ACC112 (cell line): Measurements from ENCODE around the gene AKR1C8.

Source experiments
- H2AFZ ChIP-seq: fragments of 200-600 bp; sonication (generic); one replicate; pipeline ENCODE4 v1.6.0; 2017; ENCODE audit warnings: antibody characterized with exemption, low read length; ENCODE audit not compliant: unreplicated experiment
- H3K27ac ChIP-seq: fragments of 200-600 bp; sonication (generic); 2 replicates; pipeline ENCODE4 v1.5.1; 2014; ENCODE audit warnings: low read depth, mild to moderate bottlenecking, antibody characterized with exemption, low read length, moderate library complexity
- H3K27me3 ChIP-seq: fragments of 200-600 bp; sonication (generic); 2 replicates; pipeline ENCODE4 v1.6.1; 2014; ENCODE audit warnings: mild to moderate bottlenecking, antibody characterized with exemption, low read length, moderate library complexity, mixed read lengths; ENCODE audit not compliant: insufficient read depth
- H3K36me3 ChIP-seq: fragments of 200-600 bp; sonication (generic); 2 replicates; pipeline ENCODE4 v1.6.1; 2016; ENCODE audit warnings: mild to moderate bottlenecking, antibody characterized with exemption, low read length, moderate library complexity, mixed read lengths; ENCODE audit not compliant: insufficient read depth
- H3K4me1 ChIP-seq: fragments of 200-600 bp; sonication (generic); one replicate; pipeline ENCODE4 v1.6.1; 2016; ENCODE audit warnings: low read length, mixed read lengths; ENCODE audit not compliant: insufficient read depth, unreplicated experiment, control insufficient read depth
- H3K4me3 ChIP-seq: fragments of 200-600 bp; sonication (generic); 2 replicates; pipeline ENCODE4 v1.5.1; 2014; ENCODE audit warnings: mild to moderate bottlenecking, low read depth, low read length
- H3K79me2 ChIP-seq: fragments of 200-600 bp; sonication (generic); one replicate; pipeline ENCODE4 v1.6.0; 2016; ENCODE audit warnings: low read length; ENCODE audit not compliant: control insufficient read depth, unreplicated experiment, insufficient read depth

Gene AKR1C8

GRCh38 chr10:5168897-5169420 lies 16.0 kb downstream of the AKR1C8 start:
- Histone ChIP-seq H2AFZ (no peak overlapping the region), H3K36me3 (no peaks in the 10 kb centered on the region), H3K4me3 (no peak overlapping the region), H3K27ac (no peak overlapping the region), H3K79me2 (no peaks in the 10 kb centered on the region), H3K4me1 (no peaks in the 10 kb centered on the region), H3K27me3 (no peaks in the 10 kb centered on the region; the same call in 1 of the 2 replicates)

DNA sequence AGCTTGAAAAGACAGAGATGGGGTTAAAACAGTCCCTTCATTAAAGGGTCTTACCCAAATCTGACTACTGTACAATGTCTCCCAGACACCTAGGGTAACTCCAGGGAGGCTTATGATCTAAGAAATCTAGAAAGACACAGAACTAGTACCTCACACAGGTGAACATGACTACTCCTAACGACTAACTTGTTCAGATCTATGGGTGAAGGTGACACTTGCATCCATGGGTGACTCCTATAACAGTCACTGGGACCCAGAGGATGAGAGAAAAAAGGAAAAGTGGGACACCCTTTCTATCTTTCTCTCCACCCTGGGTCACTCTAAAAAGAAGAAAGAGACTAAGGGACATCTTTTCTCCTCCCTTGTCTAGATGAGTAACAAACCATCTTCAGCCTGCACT lies 19.2 kb downstream of the AKR1C8 start:
- Histone ChIP-seq H3K27ac (no peak overlapping the region), H3K4me3 (no peak overlapping the region), H3K27me3 (peaks cover 15% of the 10 kb centered on the region; the same call in 1 of the 2 replicates), H3K36me3 (no peaks in the 10 kb centered on the region), H3K4me1 (no peaks in the 10 kb centered on the region), H3K79me2 (no peaks in the 10 kb centered on the region), H2AFZ (no peak overlapping the region)

GRCh38 chr10:5163487-5163886 lies 21.5 kb downstream of the AKR1C8 start:
- Histone ChIP-seq H3K4me1 (no peaks in the 10 kb centered on the region), H3K4me3 (no peak overlapping the region), H3K36me3 (no peaks in the 10 kb centered on the region), H3K27ac (no peak overlapping the region), H2AFZ (no peak overlapping the region), H3K79me2 (no peaks in the 10 kb centered on the region), H3K27me3 (peaks cover 15% of the 10 kb centered on the region; the same call in 1 of the 2 replicates)

- H2AFZ ChIP-seq, result peak overlapping the region; percentile 82
- no peaks in the 10 kb centered on the region for H3K4me1 ChIP-seq
- H3K4me3 ChIP-seq, result no peak overlapping the region
- H3K27me3 ChIP-seq, result peaks cover 34% of the 10 kb centered on the region
- no peak overlapping the region for H3K27ac ChIP-seq
- no peaks in the 10 kb centered on the region for H3K36me3 ChIP-seq
- no peaks in the 10 kb centered on the region for H3K79me2 ChIP-seq
These were observed 25.8 kb downstream of the AKR1C8 start for GRCh38 chr10:5159126-5159525.

- no peaks in the 10 kb centered on the region for H3K4me1 ChIP-seq
- H3K36me3 ChIP-seq, result no peaks in the 10 kb centered on the region
- H3K4me3 ChIP-seq, result no peak overlapping the region
- peaks cover 40% of the 10 kb centered on the region for H3K27me3 ChIP-seq
- no peak overlapping the region for H2AFZ ChIP-seq
- H3K79me2 ChIP-seq, result no peaks in the 10 kb centered on the region
- H3K27ac ChIP-seq, result no peak overlapping the region
These were observed 27.4 kb downstream of the AKR1C8 start for GRCh38 chr10:5157501-5157900.

DNA sequence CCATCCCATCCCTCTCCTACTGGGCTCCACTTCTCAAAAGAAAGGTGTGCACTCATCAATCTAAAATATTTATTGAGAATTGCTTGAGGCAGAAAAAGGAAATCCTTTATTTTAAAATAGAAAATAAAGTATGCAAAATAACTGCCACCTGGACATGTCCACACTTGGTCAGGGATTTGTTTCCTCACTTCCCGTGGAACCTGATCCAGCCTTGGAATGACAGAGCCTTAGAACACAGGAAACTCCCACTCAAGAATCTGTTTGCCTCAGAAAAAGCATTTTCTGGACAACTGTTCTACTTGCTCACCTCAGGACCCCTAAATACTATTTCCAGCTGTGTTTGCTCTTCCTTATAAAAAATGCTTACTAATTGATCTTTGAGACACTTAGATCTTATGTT lies 29.0 kb downstream of the AKR1C8 start:
- Histone ChIP-seq H3K36me3 (no peaks in the 10 kb centered on the region), H3K79me2 (no peaks in the 10 kb centered on the region), H3K4me1 (no peaks in the 10 kb centered on the region), H3K27ac (no peak overlapping the region), H3K4me3 (no peak overlapping the region), H2AFZ (no peak overlapping the region), H3K27me3 (peaks cover 35% of the 10 kb centered on the region)

DNA sequence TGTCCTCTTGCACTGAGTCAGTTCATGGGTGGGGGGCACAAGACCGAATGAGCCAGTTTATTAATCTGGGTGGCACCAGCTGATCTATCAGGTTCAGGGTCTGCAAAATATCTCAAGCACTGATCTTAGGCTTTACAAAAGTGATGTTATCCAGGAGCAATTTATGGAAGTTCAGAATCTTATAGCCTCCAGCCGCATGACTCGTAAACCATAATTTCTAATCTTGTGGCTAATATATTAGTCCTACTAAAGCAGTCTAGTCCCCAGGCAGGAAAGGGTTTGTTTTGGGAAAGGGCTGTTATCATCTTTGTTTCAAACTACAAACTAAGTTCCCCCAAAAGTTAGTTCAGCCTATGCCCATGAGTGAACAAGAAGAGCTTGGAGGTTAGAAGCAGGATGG lies 33.9 kb downstream of the AKR1C8 start:
- H2AFZ ChIP-seq, result no peak overlapping the region

DNA sequence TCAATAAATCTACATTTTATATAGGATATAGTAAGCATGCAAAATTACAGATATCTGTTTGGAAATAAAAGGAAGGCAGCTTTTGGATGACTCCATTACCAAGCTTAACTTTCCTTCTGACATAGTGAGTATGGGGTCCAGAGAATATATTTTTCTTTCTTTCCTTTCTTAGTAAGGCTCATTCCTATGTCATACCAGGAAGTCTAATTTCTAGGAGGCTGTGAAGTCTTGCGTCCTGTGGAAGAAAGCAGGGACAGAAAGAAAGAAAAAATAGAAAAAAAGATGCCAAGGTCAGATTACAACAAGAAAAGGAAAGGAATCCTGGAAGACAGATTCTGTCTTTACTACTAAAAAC lies 36.3 kb downstream of the AKR1C8 start:
- Histone ChIP-seq H3K27ac (no peak overlapping the region), H3K27me3 (peaks cover 23% of the 10 kb centered on the region; the same call in 1 of the 2 replicates), H3K4me3 (no peak overlapping the region), H3K4me1 (no peaks in the 10 kb centered on the region), H2AFZ (no peak overlapping the region), H3K79me2 (no peaks in the 10 kb centered on the region), H3K36me3 (no peaks in the 10 kb centered on the region)

More for the DNA sequence above, 33.9 kb downstream of the AKR1C8 start:
- no peak overlapping the region for H3K4me3 ChIP-seq
- no peaks in the 10 kb centered on the region for H3K4me1 ChIP-seq
- no peaks in the 10 kb centered on the region for H3K36me3 ChIP-seq
- no peaks in the 10 kb centered on the region for H3K79me2 ChIP-seq
- no peak overlapping the region for H3K27ac ChIP-seq
- peaks cover 29% of the 10 kb centered on the region; the same call in 1 of the 2 replicates for H3K27me3 ChIP-seq

- H2AFZ ChIP-seq, result no peak overlapping the region
- no peak overlapping the region for H3K4me3 ChIP-seq
- H3K36me3 ChIP-seq, result no peaks in the 10 kb centered on the region
- no peak overlapping the region for H3K27ac ChIP-seq
- peaks cover 18% of the 10 kb centered on the region; the same call in 1 of the 2 replicates for H3K27me3 ChIP-seq
- no peaks in the 10 kb centered on the region for H3K4me1 ChIP-seq
- no peaks in the 10 kb centered on the region for H3K79me2 ChIP-seq
These were observed 36.8 kb downstream of the AKR1C8 start for GRCh38 chr10:5147981-5148677.

GRCh38 chr10:5147255-5147980 lies 37.5 kb downstream of the AKR1C8 start:
- H3K27me3 ChIP-seq, result peaks cover 13% of the 10 kb centered on the region; the same call in 1 of the 2 replicates
- H3K4me3 ChIP-seq, result no peak overlapping the region
- no peak overlapping the region for H3K27ac ChIP-seq
- no peaks in the 10 kb centered on the region for H3K79me2 ChIP-seq
- H3K4me1 ChIP-seq, result no peaks in the 10 kb centered on the region
- H3K36me3 ChIP-seq, result no peaks in the 10 kb centered on the region
- H2AFZ ChIP-seq, result no peak overlapping the region

DNA sequence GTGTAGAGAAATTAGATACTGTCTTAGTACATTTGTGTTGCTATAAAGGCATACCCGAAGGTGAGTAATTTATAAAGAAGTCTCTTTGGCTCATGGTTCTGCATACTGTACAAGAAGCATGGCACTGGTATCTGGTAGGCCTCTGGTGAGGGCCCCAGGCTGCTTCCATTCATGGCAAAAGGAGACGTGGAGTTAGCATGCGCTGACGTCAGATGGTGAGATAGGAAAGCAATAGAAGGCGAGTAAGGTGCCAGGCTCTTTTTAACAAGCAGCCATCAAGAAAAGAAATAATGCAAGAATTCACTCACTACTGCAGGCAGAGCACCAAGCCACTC lies 38.1 kb downstream of the AKR1C8 start:
- Histone ChIP-seq H3K36me3 (no peaks in the 10 kb centered on the region), H3K27me3 (peaks cover 14% of the 10 kb centered on the region; the same call in 1 of the 2 replicates), H3K4me1 (no peaks in the 10 kb centered on the region), H3K79me2 (no peaks in the 10 kb centered on the region), H3K27ac (no peak overlapping the region), H2AFZ (no peak overlapping the region), H3K4me3 (no peak overlapping the region)
